ENCODE results near the gene HOXB3.
A peak's percentile ranks its signal among the peaks of the same experiment; 100 is the strongest.

Gene HOXB3

GRCh38 chr17:48545539-48545938 is 44.5 kb downstream of the HOXB3 start:
- peak; percentile 9 for DNase-seq (ENCODE audit: low read depth)

GRCh38 chr17:48545022-48545375 is 45.0 kb downstream of the HOXB3 start, which contains the start of gene HOXB2:
HOXB2 (minus strand) TSS chr17:48545109; CDS start chr17:48544911, 198 bp downstream.
- peak; percentile 61 for DNase-seq (ENCODE audit: low read depth)

GRCh38 chr17:48544349-48545021 is 45.6 kb downstream of the HOXB3 start:
- DNase-seq (ENCODE audit: low read depth), result peak; percentile 94

GRCh38 chr17:48543854-48544348 is 46.1 kb downstream of the HOXB3 start:
- DNase-seq (ENCODE audit: low read depth), result no peak

- DNase-seq (ENCODE audit: low read depth), result peak; percentile 44
Measured at GRCh38 chr17:48543107-48543853, 46.8 kb downstream of the HOXB3 start.

GRCh38 chr17:48542698-48543106 is 47.3 kb downstream of the HOXB3 start:
- no peak for DNase-seq (ENCODE audit: low read depth)

GRCh38 chr17:48542114-48542656 is 47.9 kb downstream of the HOXB3 start:
- peak; percentile 42 for DNase-seq (ENCODE audit: low read depth)

- DNase-seq (ENCODE audit: low read depth), result peak; percentile 62
Measured at GRCh38 chr17:48541577-48542113, 48.4 kb downstream of the HOXB3 start.

GRCh38 chr17:48541036-48541576 is 48.9 kb downstream of the HOXB3 start:
- DNase-seq (ENCODE audit: low read depth), result peak; percentile 34

GRCh38 chr17:48540213-48540612 is 49.8 kb downstream of the HOXB3 start:
- peak; percentile 38 for DNase-seq (ENCODE audit: low read depth)

- peak; percentile 96 for DNase-seq (ENCODE audit: low read depth)
Measured at GRCh38 chr17:48539177-48539576, 50.9 kb downstream of the HOXB3 start.

- DNase-seq (ENCODE audit: low read depth), result no peak
Measured at GRCh38 chr17:48537316-48537715, 52.7 kb downstream of the HOXB3 start.

GRCh38 chr17:48535793-48536559 is 54.1 kb downstream of the HOXB3 start:
- DNase-seq (ENCODE audit: low read depth), result peak; percentile 56

- DNase-seq (ENCODE audit: low read depth), result no peak
Measured at GRCh38 chr17:48532261-48532660, 57.8 kb downstream of the HOXB3 start.

- DNase-seq (ENCODE audit: low read depth), result no peak
Measured at GRCh38 chr17:48530887-48531272, 59.2 kb downstream of the HOXB3 start, which contains the start of gene HOXB1. HOXB1 (minus strand) TSS chr17:48531011; CDS start chr17:48530904, 107 bp downstream.

GRCh38 chr17:48530208-48530886 is 59.7 kb downstream of the HOXB3 start:
- DNase-seq (ENCODE audit: low read depth), result no peak

GRCh38 chr17:48529683-48530009 is 60.4 kb downstream of the HOXB3 start:
- DNase-seq (ENCODE audit: low read depth), result no peak

GRCh38 chr17:48528936-48529682 is 60.9 kb downstream of the HOXB3 start:
- DNase-seq (ENCODE audit: low read depth), result no peak

- no peak for DNase-seq (ENCODE audit: low read depth)
Measured at GRCh38 chr17:48528153-48528935, 61.7 kb downstream of the HOXB3 start.

GRCh38 chr17:48527547-48527932 is 62.5 kb downstream of the HOXB3 start:
- DNase-seq (ENCODE audit: low read depth), result no peak

Measured in amniotic epithelial cell (primary cell).